GM10248 (cell line): ENCODE measurements around the gene C1orf198.

Source experiments
- CTCF ChIA-PET: fragments of 300-600 bp; sonication (Branson Sonifier 250); formaldehyde crosslinking; extraction: SDS; loops from one replicate; lab custom pipeline; 2021; ENCODE audit warnings: antibody characterized with exemption; lab: Yijun Ruan, JAX
- POLR2A ChIA-PET: fragments of 350-650 bp; sonication (Branson Sonifier 250); formaldehyde crosslinking; extraction: SDS; loops from one replicate; lab custom pipeline; 2020; ENCODE audit warnings: antibody characterized with exemption; lab: Yijun Ruan, JAX
- DNase-seq: peaks from one replicate; pipeline ENCODE4 v3.0.0; 2012; ENCODE audit errors: extremely low spot score
- TF ChIP-seq, protein P1 (sequence below): IDR thresholded peaks from 2 replicates; pipeline ENCODE4 v1.5.1; 2012; ENCODE audit warnings: mild to moderate bottlenecking, low read depth; ENCODE audit errors: extremely low read depth, missing control alignments, control extremely low read depth

The C1orf198 gene

DNA sequence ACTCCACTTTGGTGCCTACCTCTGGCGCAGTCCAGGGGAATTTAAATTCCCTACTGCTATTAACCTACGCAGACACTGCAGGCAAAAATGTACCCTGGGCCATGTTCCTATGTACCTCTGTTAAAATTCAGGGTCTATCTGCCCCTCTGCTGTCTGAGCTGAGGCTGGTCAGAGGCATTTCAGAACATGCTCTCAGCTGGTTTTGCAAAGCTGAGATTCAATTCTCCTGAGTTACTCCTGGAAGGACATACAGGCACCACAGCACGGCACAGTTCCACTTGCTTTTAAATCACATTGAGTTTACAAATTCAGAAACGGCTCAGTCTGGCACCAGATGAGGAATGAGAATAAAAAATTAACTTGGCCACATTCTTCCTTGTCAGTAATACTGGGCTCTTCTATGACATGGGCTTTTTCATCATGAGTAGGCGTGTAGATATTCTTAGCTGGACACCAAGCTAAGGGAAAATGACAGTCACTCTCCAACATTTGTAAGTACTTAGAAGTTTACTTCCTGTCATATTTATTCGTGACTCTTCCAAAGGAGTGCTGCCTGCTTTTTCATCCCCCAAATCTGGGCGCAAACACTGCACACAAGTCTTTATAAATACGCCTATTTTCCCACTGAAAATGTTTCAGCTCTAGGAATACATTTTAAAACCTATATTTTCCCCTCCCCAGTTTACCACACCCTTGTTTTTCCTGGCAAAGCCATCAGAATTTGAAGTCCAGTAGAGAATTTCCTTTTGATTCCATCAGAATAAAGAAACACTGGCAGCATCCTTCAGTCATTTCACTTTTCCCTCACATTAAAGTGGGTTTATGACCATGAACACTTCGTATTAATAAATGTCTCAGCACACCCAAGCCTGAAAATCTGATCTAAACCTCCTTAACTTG lies 1.9 kb downstream of the C1orf198 start:
- CTCF ChIA-PET: interaction anchor here (2.0 kb wide), 1 partner anchor 22 kb away, joined by 4 read pairs; no protein-coding TSS in a partner anchor
- DNase-seq: no peak
- POLR2A ChIA-PET: no interaction called here
- TF ChIP-seq, protein P1, sequence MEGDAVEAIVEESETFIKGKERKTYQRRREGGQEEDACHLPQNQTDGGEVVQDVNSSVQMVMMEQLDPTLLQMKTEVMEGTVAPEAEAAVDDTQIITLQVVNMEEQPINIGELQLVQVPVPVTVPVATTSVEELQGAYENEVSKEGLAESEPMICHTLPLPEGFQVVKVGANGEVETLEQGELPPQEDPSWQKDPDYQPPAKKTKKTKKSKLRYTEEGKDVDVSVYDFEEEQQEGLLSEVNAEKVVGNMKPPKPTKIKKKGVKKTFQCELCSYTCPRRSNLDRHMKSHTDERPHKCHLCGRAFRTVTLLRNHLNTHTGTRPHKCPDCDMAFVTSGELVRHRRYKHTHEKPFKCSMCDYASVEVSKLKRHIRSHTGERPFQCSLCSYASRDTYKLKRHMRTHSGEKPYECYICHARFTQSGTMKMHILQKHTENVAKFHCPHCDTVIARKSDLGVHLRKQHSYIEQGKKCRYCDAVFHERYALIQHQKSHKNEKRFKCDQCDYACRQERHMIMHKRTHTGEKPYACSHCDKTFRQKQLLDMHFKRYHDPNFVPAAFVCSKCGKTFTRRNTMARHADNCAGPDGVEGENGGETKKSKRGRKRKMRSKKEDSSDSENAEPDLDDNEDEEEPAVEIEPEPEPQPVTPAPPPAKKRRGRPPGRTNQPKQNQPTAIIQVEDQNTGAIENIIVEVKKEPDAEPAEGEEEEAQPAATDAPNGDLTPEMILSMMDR: no peak

DNA sequence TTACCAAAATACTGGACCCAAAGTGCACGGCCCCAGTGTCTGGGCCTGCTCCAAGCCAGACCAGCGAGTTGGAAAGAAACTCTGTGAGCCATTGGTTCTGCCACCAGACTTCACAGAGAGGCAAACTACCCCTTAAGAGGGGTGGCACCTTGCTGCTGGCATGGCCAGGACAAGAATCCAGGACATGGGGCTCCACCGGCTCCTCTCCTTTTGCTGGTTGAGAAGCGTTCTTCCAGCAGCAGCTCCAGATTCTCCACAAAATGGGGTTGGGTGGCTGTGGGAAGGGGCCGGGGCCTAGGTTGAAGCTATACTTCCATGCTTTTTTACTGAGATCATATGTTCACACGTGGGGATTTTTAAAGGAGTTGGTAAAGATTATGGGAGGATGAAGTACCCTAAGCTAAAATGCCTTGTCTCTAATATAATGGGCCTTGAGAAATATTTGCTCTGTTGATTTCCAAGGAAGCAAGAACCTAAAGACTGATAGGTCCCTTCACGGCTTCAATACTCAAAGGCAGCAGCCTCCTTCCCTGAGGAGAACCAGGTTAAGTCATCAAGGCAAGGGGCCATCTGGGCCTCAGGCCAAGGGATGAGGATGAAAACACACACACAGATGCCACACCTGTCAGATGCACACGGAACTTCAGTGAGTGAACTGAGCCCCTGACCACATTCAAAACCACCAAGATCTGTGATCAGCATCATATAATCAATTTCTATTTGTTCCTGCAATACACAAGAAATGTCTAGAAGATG lies 3.1 kb downstream of the C1orf198 start:
- CTCF ChIA-PET: no interaction called here
- POLR2A ChIA-PET: no interaction called here
- TF ChIP-seq, protein P1: no peak
- DNase-seq: no peak

DNA sequence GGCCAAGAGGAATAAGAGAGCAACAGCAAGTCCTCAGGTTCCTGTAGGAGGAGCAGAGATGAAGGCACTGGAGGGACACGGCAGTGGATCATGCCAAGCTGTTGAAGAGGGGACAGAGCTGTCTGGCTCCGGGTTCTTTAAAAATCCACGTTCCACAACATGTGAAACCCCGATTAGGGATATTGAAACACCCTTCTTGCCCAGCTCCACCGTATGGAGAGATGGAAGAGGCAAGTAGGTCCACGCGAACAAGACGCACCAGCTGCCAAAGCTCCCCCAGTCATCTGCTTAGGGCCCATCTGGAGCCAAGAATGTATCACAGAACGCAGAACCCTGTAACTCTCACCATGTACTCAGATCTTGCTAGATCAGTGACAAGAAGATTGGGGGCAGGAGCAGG lies 3.9 kb downstream of the C1orf198 start:
- POLR2A ChIA-PET: no interaction called here
- TF ChIP-seq, protein P1: no peak
- DNase-seq: no peak
- CTCF ChIA-PET: interaction anchor here (1.3 to 1.4 kb wide), 2 partner anchors 10 to 52 kb away, joined by 3 to 6 read pairs; no protein-coding TSS in a partner anchor

DNA sequence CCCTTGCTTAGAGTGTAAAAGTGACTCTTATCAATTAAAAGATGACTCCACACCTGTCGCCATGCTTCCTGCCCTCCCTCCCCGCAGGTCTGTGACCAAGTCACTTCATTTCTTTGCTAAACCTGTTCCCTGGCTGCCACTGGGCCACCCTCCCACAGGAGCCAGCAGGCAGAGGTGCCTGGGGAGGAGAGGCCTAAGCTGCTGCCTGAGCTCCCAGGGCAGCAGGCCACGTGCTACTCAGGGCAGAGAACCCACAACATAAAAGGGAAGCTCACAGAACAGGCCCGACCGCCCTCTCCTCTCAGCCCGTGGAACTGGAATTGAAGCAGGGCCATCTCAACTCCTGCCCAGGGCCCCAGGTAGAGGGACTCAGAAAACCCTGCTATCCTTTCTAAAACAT lies 4.9 kb downstream of the C1orf198 start:
- ChIA-PET POLR2A (no interaction called here), CTCF (interaction anchor here (1.3 to 1.4 kb wide), 2 partner anchors 9 to 53 kb away, joined by 3 to 6 read pairs; no protein-coding TSS in a partner anchor)
- TF ChIP-seq, protein P1: no peak
- DNase-seq: no peak

DNA sequence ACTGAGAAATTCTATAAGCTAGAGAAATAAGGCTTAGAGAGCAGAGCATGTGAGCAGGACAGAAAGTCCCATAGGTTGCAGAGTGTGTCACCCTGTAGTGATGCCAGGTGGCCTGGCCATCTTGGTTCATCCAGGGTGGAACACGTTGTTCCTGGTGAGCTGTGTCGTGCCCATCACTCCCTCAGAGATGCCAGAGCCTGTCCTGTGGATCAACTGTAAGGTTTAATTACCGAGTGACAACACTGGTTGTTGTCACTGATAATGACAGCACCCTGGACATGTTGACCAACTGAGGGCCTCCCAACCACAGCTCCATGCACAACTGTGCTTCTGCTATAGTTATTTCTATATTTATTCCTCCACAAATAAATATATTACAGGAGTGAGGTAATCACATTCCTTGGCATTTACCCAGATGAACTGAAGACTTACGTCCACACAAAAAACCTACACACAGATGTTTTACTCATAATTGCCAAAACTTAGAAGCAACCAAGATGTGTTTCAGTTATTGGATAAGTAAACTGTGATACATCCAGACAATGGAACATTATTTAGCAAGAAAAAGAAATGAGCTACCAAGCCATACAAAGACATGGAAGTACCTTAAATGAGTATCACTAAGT lies 6.2 kb downstream of the C1orf198 start:
- ChIA-PET POLR2A (no interaction called here), CTCF (interaction anchor here (1.1 kb wide), 1 partner anchor 14 kb away, joined by 3 read pairs; no protein-coding TSS in a partner anchor)
- TF ChIP-seq, protein P1: no peak
- no peak for DNase-seq

DNA sequence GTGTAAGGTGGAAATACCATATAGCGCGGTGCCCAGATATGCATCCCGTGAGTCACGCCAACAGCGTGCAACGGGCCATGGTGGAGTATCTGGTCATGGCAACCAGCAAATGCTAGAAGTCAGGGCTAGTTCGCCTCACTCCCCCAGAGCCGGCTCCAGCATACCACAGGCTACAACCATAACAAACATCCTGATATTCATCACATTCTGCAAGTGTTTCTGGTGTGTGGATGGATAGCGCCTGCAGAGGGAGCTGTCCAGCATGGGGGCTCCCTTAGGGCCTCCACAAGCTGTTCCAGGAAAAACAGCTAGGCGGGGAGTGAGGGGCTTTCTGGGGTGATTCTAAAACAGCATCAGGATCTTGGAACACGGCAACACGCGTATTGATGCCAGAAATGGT lies 6.8 kb downstream of the C1orf198 start:
- DNase-seq: no peak
- CTCF ChIA-PET: interaction anchor here (1.1 kb wide), 1 partner anchor 13 kb away, joined by 3 read pairs; no protein-coding TSS in a partner anchor
- POLR2A ChIA-PET: no interaction called here
- TF ChIP-seq, protein P1: no peak
